Measurements from ENCODE around the gene PKIB.

The PKIB gene

GRCh38 chr6:122669868-122670267 is 59.7 kb downstream of the PKIB start:
- no peak for DNase-seq

DNA sequence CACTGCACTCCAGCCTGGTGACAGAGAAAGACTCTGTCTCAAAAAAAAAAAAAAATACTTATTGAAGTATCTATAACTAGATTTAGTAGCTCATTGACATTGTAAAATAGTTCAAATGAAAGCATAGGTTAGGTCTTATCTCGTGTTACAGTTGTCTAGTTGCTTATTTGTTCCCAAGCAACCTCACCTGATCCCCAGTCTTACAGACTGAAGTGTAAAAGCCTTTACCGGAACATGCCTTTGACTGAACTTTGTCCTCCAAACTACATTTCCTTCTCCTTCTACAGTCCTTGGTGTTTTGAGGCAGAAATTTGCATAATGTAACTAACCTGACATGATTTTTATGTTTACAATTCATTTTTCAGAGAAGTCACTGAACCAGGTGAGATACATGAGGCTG is 61.0 kb downstream of the PKIB start:
- no peak for DNase-seq

- no peak for DNase-seq
Measured at GRCh38 chr6:122673343-122673961, 63.2 kb downstream of the PKIB start.

DNA sequence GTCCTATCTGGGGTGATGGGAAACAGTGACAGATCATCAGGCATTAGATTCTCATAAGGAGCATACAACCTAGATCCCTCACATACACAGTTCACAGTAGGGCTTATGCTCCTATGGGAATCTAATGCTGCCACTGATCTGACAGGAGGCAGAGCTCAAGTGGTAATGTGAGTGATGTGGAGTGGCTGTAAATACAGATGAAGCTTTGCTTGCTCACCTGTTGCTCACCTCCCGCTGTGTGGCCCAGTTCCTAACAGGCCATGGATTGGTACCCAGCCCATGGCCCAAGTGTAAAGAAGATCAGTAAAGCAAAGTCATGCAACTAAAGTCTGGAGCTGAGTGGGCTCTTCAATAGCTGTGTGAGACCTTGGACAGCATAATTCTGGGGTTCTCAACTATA is 65.9 kb downstream of the PKIB start:
- no peak for DNase-seq

GRCh38 chr6:122676688-122677087 is 66.5 kb downstream of the PKIB start:
- no peak for DNase-seq

- no peak for DNase-seq
Measured at GRCh38 chr6:122677406-122677805, 67.2 kb downstream of the PKIB start.

GRCh38 chr6:122678841-122679240 is 68.6 kb downstream of the PKIB start:
- no peak for DNase-seq

DNA sequence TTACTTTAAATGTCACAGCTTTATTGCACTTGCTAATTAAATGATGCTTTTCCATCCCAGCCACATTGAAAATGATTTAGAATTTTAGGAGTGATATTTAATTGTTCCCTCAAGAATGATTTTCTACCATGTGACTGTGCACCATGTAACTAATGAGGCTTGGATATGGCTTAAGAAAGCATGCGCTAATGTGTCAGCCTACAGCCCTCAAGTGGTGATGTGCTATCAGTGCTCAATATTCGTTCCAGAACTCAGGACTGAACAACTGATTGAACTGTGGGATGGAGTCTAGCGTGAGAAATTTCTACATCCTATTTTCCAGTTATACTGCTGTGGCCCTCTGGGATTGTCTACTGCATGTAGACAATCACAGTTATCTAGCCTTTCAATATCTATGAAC is 71.5 kb downstream of the PKIB start:
- DNase-seq: no peak

DNA sequence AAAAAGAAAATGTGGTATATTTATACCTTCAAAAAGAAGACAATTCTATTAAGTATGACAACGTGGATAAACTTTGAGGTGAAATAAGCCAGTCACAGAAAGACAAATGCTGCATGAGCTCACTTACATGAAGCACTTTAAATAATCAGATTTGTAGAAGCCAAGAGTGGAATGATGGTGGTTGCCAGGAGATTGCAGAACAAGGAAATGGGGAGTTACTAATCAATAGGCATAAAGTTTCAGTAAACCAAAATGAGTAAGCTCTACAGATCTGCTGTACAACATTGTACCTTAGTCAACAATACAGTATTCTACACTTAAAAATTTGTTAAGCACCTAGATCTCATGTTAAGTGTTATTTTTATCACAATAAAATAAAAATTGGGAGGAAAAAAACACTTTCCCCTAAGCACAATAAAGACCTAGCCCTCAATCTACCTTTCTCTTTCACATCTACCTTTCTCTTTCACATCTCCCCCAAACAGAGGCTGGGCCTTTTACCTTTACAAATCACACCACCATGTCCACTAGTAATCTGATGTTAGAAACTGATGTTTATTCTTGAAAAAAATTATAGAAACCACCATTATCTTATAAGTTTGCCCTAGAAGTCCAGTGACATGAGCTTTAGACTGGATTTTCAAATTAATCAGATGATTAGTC is 73.9 kb downstream of the PKIB start:
- no peak for DNase-seq

- DNase-seq: no peak
Measured at GRCh38 chr6:122692175-122692598, 82.0 kb downstream of the PKIB start.

- DNase-seq: no peak
Measured at GRCh38 chr6:122692807-122693580, 82.8 kb downstream of the PKIB start.

DNA sequence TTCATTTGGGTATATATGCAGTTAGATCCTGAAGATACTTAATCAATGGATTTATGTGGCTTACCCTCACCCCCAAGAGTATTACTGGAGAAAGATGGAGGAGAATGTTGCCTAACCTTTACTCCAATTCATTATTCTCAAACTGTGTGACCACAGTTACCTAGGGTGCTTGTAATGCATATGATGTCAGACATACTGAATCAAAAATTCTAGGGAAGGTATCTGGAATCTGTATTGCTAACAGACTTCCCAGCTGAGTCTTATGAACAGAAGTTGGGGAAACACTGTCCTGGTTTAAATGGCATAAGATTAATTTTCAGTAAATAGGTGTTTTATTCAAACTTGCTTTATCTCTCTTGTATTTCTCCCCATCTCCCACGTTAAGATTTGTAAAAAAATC is 83.9 kb downstream of the PKIB start:
- DNase-seq: no peak

- no peak for DNase-seq
Measured at GRCh38 chr6:122694602-122695001, 84.4 kb downstream of the PKIB start.

- no peak for DNase-seq
Measured at GRCh38 chr6:122695188-122695587, 85.0 kb downstream of the PKIB start.

- no peak for DNase-seq
Measured at GRCh38 chr6:122696079-122696478, 85.9 kb downstream of the PKIB start.

- DNase-seq: no peak
Measured at GRCh38 chr6:122696853-122697252, 86.6 kb downstream of the PKIB start.

- DNase-seq: no peak
Measured at GRCh38 chr6:122697458-122697857, 87.3 kb downstream of the PKIB start.

DNA sequence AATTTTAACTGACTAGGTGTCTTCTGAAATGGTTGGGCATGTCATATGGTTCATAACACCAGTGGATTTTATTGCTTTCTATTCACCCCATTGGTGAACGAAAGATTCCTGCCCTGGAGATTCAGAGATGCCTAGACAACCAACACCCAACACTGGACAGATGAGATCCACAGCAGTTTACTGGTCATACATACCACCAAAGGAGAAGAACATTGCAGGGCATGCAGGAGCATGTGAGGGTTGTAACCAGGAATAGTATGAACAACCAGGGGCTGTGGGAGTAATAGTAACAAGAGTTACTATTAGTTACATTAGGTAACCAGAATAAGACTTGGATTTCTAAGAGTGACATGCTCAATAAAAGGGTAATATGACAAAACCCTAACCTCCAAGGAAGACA is 91.5 kb downstream of the PKIB start:
- DNase-seq: no peak

DNA sequence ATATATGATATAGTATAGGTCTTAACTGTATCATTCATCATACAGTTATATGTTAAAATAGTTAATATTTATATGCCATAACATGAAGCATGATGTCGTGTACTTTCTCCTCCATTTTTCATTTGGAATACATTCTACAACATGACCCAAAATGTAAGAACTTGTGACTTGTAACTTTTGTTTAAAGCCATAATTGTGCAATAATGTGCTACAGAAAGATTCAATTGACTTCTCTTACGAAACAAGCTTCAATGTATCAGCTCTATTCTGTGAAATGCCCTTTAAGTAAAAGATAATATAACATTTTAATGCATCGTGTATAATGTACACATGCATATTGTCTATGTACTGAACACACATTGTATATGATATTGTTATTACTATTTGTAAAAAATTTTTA is 92.6 kb downstream of the PKIB start:
- no peak for DNase-seq

DNA sequence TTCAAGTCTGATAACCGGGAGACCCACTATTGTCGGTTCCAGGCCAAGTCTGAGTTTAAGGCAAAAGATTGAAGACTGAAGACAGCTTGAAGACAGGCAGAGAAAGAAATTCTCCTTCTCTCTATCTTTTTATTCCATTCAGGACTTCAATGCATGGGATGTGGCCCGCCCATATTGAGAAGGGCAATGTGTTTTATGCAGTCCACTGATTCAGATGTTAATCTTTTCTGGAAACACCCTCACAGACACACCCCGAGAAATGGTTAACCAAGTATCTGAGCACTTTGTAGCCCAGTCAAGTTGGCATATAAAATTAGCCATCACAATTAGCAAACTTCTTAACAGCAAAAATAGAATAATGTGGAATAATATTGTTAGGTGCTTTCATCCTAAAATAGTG is 93.9 kb downstream of the PKIB start:
- no peak for DNase-seq

DNA sequence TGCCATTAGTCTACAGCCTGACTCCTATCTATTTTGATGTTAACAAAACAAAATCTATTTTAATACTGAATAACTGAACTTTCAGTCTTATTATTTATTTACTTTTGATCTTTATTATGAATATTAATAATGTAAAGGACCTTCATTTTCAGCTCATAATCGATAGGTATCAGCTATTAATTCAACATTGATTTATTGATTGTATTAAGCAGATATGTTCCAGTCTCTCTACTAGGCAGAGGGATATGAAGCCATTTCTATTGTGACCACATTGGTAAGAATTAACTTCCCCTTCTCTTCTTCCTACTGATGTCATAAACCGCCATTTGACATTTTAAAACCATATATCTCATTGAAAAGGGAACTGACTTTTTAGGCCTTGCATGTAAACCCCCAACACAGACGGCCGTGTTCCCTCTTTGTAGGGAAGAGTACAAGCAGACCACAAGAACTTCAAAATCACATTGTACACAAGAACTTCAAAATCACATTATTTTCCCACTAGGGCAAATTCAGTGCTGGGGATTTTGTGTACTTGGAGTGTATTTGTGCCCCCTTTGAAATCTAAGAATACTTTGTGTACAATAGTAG is 99.8 kb downstream of the PKIB start:
- DNase-seq: no peak

DNA sequence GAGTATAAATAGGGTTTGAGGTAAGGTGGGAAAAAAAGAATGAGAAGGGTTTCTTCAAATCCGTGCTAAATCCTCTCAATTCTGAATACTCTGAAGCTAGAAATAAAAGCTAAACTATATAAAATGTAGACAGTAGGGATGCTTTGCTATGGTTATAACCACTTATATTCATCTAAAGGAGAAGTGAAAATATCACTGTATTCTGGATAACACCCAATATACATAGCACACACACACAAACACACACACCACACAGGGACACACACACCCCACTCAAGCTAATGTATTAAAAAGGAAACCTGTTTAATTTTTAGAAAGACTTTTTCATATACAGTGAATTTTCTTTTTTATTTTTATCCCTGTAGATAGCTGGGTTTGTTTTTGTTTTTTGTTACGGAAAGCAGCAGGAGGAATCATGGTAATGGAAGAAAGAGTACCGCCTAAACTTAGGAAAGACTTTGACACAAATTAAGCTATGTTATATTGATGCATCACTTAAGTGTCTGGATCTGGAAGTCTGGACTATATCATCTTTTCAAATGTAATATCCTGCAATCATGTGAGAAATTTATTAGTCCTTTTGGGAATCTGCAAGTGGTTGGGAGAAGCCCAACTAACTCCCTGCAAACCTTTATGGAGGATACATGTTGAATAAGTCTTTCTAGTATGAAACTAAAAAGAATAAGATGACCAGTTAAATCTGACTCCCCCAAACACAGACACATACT is 100.9 kb downstream of the PKIB start:
- DNase-seq: no peak

- DNase-seq: no peak
Measured at GRCh38 chr6:122712093-122712447, 101.9 kb downstream of the PKIB start.

All from NCI-H524 treated with DMSO at 0.1 percent for 48 hours (cell line).